GM18508 (cell line): ENCODE measurements around the gene CLEC2B.

Source experiments
- ATAC-seq: cut with Tn5 transposase; IDR thresholded peaks from one replicate; pipeline ENCODE4 v1.9.1; 2021; ENCODE audit warnings: moderate number of reproducible peaks; ENCODE audit not compliant: insufficient read depth, unreplicated experiment

CLEC2B gene

DNA sequence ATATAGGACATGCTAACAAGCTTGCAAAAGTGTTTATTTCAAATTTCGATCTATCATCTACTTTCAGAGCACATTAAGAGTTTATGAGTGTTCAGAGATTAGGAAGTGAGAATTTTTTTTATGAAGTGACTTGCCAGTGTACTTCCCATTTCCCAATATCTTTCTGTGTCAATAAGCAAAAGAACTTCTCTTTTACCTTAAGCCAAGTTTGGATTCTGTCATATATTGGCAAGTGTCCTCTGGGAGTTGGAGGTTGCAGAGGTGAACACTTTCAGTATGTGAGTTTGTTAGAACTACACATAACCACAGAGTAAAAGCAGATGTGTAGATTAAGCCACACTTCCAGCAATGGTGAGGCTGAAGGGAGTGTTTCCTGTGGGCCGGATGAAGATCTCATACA is 58.5 kb downstream of the CLEC2B start:
- ATAC-seq: no peak

- ATAC-seq: no peak
Measured at GRCh38 chr12:9809866-9810265, 59.3 kb downstream of the CLEC2B start.

DNA sequence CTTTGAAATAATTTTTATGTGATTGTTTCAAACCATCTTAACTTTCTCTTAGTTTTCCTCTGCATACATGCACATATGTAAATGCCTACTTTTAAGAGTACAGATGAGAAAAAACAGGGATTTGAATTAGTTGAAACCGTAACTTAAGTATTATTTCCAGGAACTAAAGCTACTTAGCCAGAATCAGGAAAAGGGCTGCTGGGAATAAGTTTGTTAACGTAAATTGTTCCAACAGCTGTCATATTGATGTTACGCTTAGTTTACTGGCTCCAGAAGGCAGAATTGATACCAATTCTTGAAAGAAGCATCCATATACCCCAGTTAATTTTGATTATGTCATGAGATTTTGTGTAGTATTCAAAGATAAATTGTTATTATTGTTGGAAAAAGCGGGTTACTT is 59.8 kb downstream of the CLEC2B start:
- ATAC-seq: no peak

DNA sequence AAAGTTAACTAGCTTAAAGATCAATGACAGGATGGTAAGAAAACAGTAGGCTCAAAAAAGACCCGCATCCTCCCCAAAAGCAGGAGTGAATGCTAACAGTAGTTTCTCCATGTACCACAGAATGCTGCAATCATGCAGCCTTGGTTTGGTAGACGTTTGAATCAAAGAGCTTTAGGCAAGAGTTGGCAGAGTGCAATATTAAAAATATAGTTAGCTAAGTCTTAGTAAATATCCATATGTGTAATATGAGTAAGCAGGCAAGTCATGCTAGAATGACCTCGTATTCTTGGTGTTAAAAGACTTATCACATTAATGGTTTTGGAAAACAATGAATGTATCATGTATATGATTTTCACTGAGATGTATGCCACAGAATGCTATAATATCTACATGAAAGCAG is 60.6 kb downstream of the CLEC2B start:
- ATAC-seq: no peak

- no peak for ATAC-seq
Measured at GRCh38 chr12:9806714-9807113, 62.4 kb downstream of the CLEC2B start.

DNA sequence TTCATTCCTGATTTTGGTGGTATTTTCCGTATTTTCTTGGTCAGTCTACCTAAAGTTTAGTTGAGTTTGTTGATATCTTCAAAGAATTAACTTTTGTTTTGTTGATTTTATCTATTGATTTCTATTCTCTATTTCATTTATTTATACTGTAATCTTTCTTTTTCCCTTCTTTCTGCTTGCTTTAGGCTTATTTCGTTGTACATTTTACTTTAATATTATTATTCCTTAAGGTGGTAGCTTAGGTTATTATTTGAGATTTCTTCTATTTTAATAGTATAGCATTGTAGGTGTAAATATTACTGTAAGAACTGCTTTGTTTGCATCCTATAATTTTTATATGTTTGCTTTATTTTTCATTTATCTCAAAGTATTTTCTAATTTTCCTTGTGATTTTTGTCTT is 63.3 kb downstream of the CLEC2B start:
- no peak for ATAC-seq
